Testis (tissue), 2 donors: ENCODE measurements around the gene CNKSR1.

Experiments used
- CTCF ChIP-seq, 3 experiments: fragments of 450-650 bp in 2 of 3; fragments of 200-600 bp in 1 of 3; sonication (generic) in 1 of 3; IDR thresholded peaks; one replicate each; pipeline ENCODE4 v1.5.1; 2016 to 2019; ENCODE audit warnings: antibody characterized with exemption in 3 of 3, mild to moderate bottlenecking in 2 of 3, moderate library complexity in 1 of 3
- POLR2A ChIP-seq: fragments of 450-650 bp; IDR thresholded peaks from one replicate; pipeline ENCODE4 v1.6.1; 2017; ENCODE audit warnings: antibody characterized with exemption, mild to moderate bottlenecking, moderate library complexity

- no peak for TF ChIP-seq POLR2A
- TF ChIP-seq CTCF (IDR thresholded peaks at IDR 0.05), result no peak
These were observed 1.9 kb upstream of the CNKSR1 start for GRCh38 chr1:26175346-26175745.
